HCT116 (cell line): Measurements from ENCODE around the gene CFAP57. TPM values are rescaled to one million over a fixed set of nuclear protein-coding genes. Genes with fewer than 3 reads are reported as not detected.

Experiments
- ATAC-seq: fragments of 200-7000 bp; cut with Tn5 transposase; 2 replicates; pipeline ENCODE4 v1.9.1; 2020; ENCODE audit warnings: mild to moderate bottlenecking, moderate library complexity
- BruUV-seq: library from RNA; stranded (reverse); fragments of 400-500 nt; replicated peaks from 2 replicates; lab custom pipeline; 2021; lab: Mats Ljungman, UMichigan
- CTCF ChIA-PET: fragments of 300-600 bp; sonication (Branson Sonifier 250); formaldehyde crosslinking; loops from one replicate; lab custom pipeline; 2021; ENCODE audit warnings: antibody characterized with exemption; lab: Charles Lee
- POLR2A ChIA-PET: fragments of 300-600, 350-600 bp; sonication (Branson Sonifier 250); formaldehyde crosslinking; loops from one replicate; lab custom pipeline; 2021; ENCODE audit warnings: antibody characterized with exemption; lab: Charles Lee
- RAD21 ChIA-PET, 2 experiments: fragments of 300-600 bp; sonication (Branson Sonifier 250); formaldehyde crosslinking; loops; one replicate each; lab custom pipeline; 2023; ENCODE audit warnings: low total read pairs in 2 of 2; ENCODE audit not compliant: uncharacterized antibody in 2 of 2, unreplicated experiment in 2 of 2, low non-redundant PET in 1 of 2; lab: Charles Lee
- DNase-seq: peaks from one replicate; pipeline ENCODE4 v3.0.0-alpha.2; 2010; ENCODE audit warnings: low read depth, low spot score
- H2AFZ ChIP-seq: fragments of 200-600 bp; shearing (Covaris generic), sonication (generic); 2 replicates; pipeline ENCODE4 v1.6.1; 2017; ENCODE audit warnings: low read depth, mixed run types, mixed read lengths, antibody characterized with exemption, low read length; ENCODE audit not compliant: poor library complexity, severe bottlenecking
- H3K27ac ChIP-seq: 2 replicates; pipeline ENCODE4 v1.5.1; 2012; ENCODE audit warnings: low read depth, low read length
- H3K27me3 ChIP-seq: fragments of 200-600 bp; sonication (generic); 2 replicates; pipeline ENCODE4 v1.6.1; 2016; ENCODE audit warnings: mixed run types, low read length, mixed read lengths; ENCODE audit not compliant: insufficient read depth
- H3K36me3 ChIP-seq, 2 experiments: fragments of 200-500 bp in 1 of 2; fragments of 200-600 bp in 1 of 2; sonication (Bioruptor generic) in 1 of 2; sonication (generic) in 1 of 2; 2 replicates each; pipeline versions ENCODE4 v1.5.1 to v1.6.1; 2014 to 2016; ENCODE audit warnings: low read length in 2 of 2, inconsistent platforms in 1 of 2, mixed read lengths in 1 of 2, mixed run types in 1 of 2; ENCODE audit not compliant: insufficient read depth in 2 of 2, control insufficient read depth in 1 of 2
- H3K4me1 ChIP-seq, 2 experiments: fragments of 200-600 bp in 1 of 2; sonication (generic) in 1 of 2; 2 replicates each; pipeline versions ENCODE4 v1.5.1 to v1.6.1; 2012 to 2017; ENCODE audit warnings: low read length in 2 of 2, inconsistent platforms in 1 of 2, mild to moderate bottlenecking in 1 of 2, mixed read lengths in 1 of 2, mixed run types in 1 of 2, moderate library complexity in 1 of 2; ENCODE audit not compliant: insufficient read depth in 2 of 2, control insufficient read depth in 1 of 2
- H3K4me2 ChIP-seq: fragments of 200-600 bp; sonication (generic); 2 replicates; pipeline ENCODE4 v1.6.1; 2017; ENCODE audit warnings: mixed run types, low read length, mixed read lengths
- H3K4me3 ChIP-seq, 2 experiments: fragments of 200-600 bp in 1 of 2; sonication (generic) in 1 of 2; replicated peaks in 1 of 2; 2 replicates each; pipeline ENCODE4 v1.5.1; 2011 to 2016; ENCODE audit warnings: low read length in 2 of 2, control low read depth in 1 of 2, low read depth in 1 of 2, mild to moderate bottlenecking in 1 of 2, mixed read lengths in 1 of 2, mixed run types in 1 of 2
- H3K79me2 ChIP-seq: fragments of 200-600 bp; sonication (generic); 2 replicates; pipeline ENCODE4 v1.6.1; 2017; ENCODE audit warnings: mild to moderate bottlenecking, mixed run types, low read length, moderate library complexity, mixed read lengths; ENCODE audit not compliant: insufficient read depth
- H3K9ac ChIP-seq: fragments of 200-600 bp; sonication (generic); 2 replicates; pipeline ENCODE4 v1.6.1; 2016; ENCODE audit warnings: low read length, mixed read lengths
- H3K9me2 ChIP-seq: fragments of 200-600 bp; sonication (generic), shearing (Covaris generic); 2 replicates; pipeline ENCODE4 v1.6.1; 2017; ENCODE audit warnings: mixed run types, mild to moderate bottlenecking, moderate library complexity; ENCODE audit not compliant: insufficient read depth
- H3K9me3 ChIP-seq, 2 experiments: fragments of 200-500 bp in 1 of 2; fragments of 200-600 bp in 1 of 2; sonication (Bioruptor generic) in 1 of 2; sonication (generic) in 1 of 2; 2 replicates each; pipeline ENCODE4 v1.6.1; 2014 to 2017; ENCODE audit warnings: low read length in 2 of 2, mixed read lengths in 2 of 2, inconsistent platforms in 1 of 2, low read depth in 1 of 2, mild to moderate bottlenecking in 1 of 2, mixed run types in 1 of 2, moderate library complexity in 1 of 2; ENCODE audit not compliant: control insufficient read depth in 1 of 2, insufficient read depth in 1 of 2
- H4K20me1 ChIP-seq: fragments of 200-600 bp; sonication (generic), shearing (Covaris generic); 2 replicates; pipeline ENCODE4 v1.6.1; 2017; ENCODE audit warnings: mixed run types, mild to moderate bottlenecking, moderate library complexity; ENCODE audit not compliant: insufficient read depth
- CBX3 ChIP-seq: IDR thresholded peaks from 2 replicates; pipeline ENCODE4 v1.6.1; 2012; ENCODE audit warnings: low read depth
- CTCF ChIP-seq, 3 experiments: fragments of 200-600 bp in 1 of 3; sonication (generic) in 1 of 3; IDR thresholded peaks in 2 of 3; conservative IDR thresholded peaks in 1 of 3; 2 replicates each; pipeline ENCODE4 v1.5.1; 2012 to 2017; ENCODE audit warnings: low read depth in 2 of 3, low read length in 2 of 3, antibody characterized with exemption in 1 of 3, borderline replicate concordance in 1 of 3, control low read depth in 1 of 3, mild to moderate bottlenecking in 1 of 3, mixed read lengths in 1 of 3, mixed run types in 1 of 3, moderate library complexity in 1 of 3; ENCODE audit not compliant: insufficient read depth in 1 of 3
- EGR1 ChIP-seq: IDR thresholded peaks from 2 replicates; pipeline ENCODE4 v1.6.1; 2012; ENCODE audit warnings: low read depth
- ELF1 ChIP-seq: IDR thresholded peaks from 2 replicates; pipeline ENCODE4 v1.6.1; 2012; ENCODE audit warnings: low read depth, borderline replicate concordance
- EZH2 ChIP-seq: fragments of 200-600 bp; sonication (generic); IDR thresholded peaks from 2 replicates; pipeline ENCODE4 v1.6.1; 2017; ENCODE audit warnings: antibody characterized with exemption, mixed run types
- EZH2phosphoT487 ChIP-seq: fragments of 200-600 bp; IDR thresholded peaks from 2 replicates; pipeline ENCODE4 v1.6.1; 2018; ENCODE audit warnings: antibody characterized with exemption, borderline replicate concordance
- FOSL1 ChIP-seq: IDR thresholded peaks from 2 replicates; pipeline ENCODE4 v1.6.1; 2012; ENCODE audit warnings: low read depth
- MAX ChIP-seq: IDR thresholded peaks from 2 replicates; pipeline ENCODE4 v1.6.1; 2012
- POLR2AphosphoS5 ChIP-seq: IDR thresholded peaks from 2 replicates; pipeline ENCODE4 v1.6.1; 2011; ENCODE audit warnings: mild to moderate bottlenecking, low read depth, low read length, moderate library complexity
- RAD21 ChIP-seq: IDR thresholded peaks from 2 replicates; pipeline ENCODE4 v1.6.1; 2012; ENCODE audit warnings: low read depth, mild to moderate bottlenecking
- SP1 ChIP-seq: IDR thresholded peaks from 2 replicates; pipeline ENCODE4 v1.6.1; 2012; ENCODE audit warnings: low read depth
- SRF ChIP-seq: IDR thresholded peaks from 2 replicates; pipeline ENCODE4 v1.6.1; 2012; ENCODE audit warnings: low read depth
- ZBTB33 ChIP-seq: IDR thresholded peaks from 2 replicates; pipeline ENCODE4 v1.6.1; 2011; ENCODE audit warnings: mild to moderate bottlenecking, low read length, moderate library complexity; ENCODE audit not compliant: insufficient replicate concordance; ENCODE audit errors: extremely low read depth
- ZFX ChIP-seq: fragments of 450-650 bp; IDR thresholded peaks from 2 replicates; pipeline ENCODE4 v1.6.1; 2017
- ZNF274 ChIP-seq: fragments of 200-500 bp; sonication (Bioruptor generic); IDR thresholded peaks from 2 replicates; pipeline ENCODE4 v1.6.1; 2014; ENCODE audit warnings: mild to moderate bottlenecking, low read depth, low read length, inconsistent platforms
- intact Hi-C: fragments of 100-400 bp; cut with micrococcal nuclease; formaldehyde crosslinking; loops from 2 replicates; pipeline ENCODE4 v1.10.0; 2022
- total RNA-seq: library from RNA; stranded (reverse); gene quantifications from one replicate; pipeline ENCODE4 v1.2.1, GENCODE V29; 2021; ENCODE audit not compliant: unreplicated experiment

Gene CFAP57
- total RNA-seq, 1 experiment from 2014 or later = 0.49 TPM

- peak overlapping the region; percentile 54 to 61 for H3K4me3 ChIP-seq
- POLR2A ChIA-PET = no interaction called here
- DNase-seq (no peak), ATAC-seq (peak; percentile 12)
- no peaks in the 10 kb centered on the region for H3K27me3 ChIP-seq
- H3K27ac ChIP-seq = peak overlapping the region; percentile 44; the same call in 1 of the 2 replicates
- no peaks in the 10 kb centered on the region for H4K20me1 ChIP-seq
- H3K4me1 ChIP-seq = peaks cover 15 to 32% of the 10 kb centered on the region in 2 experiments
- TF ChIP-seq RAD21 (no peak), CBX3 (no peak), EZH2 (no peak), ZBTB33 (no peak), POLR2AphosphoS5 (no peak), MAX (no peak), SP1 (no peak), FOSL1 (no peak), ZNF274 (no peak), ELF1 (no peak), ZFX (no peak), EZH2phosphoT487 (no peak), CTCF (IDR thresholded peaks at IDR 0.05 in 2 of 3, conservative IDR thresholded peaks at IDR 0.05 in 1 of 3; ENCODE audit: borderline replicate concordance in 1 of 3, insufficient read depth in 1 of 3, low read depth in 2 of 3, low read length in 2 of 3) (no peak), SRF (no peak), EGR1 (no peak)
- RAD21 ChIA-PET = no interaction called here
- H3K9ac ChIP-seq = no peak overlapping the region; the same call in 1 of the 2 replicates
- intact Hi-C loops = no loop called here
- H3K36me3 ChIP-seq = no peaks in the 10 kb centered on the region
- H3K79me2 ChIP-seq = no peaks in the 10 kb centered on the region
- H3K9me2 ChIP-seq = no peaks in the 10 kb centered on the region
- no peaks in the 10 kb centered on the region for H3K9me3 ChIP-seq
- TSS peak; percentile 78 for BruUV-seq
- H2AFZ ChIP-seq = no peak overlapping the region
- CTCF ChIA-PET = interaction anchor here (1.0 kb wide), 1 partner anchor 14 kb away, joined by 5 read pairs; the partner anchor contains the start of gene C1orf210
- H3K4me2 ChIP-seq = peak overlapping the region; percentile 85
Observed at GRCh38 chr1:43271186-43272118, 99.3 kb downstream of the CFAP57 start.
